HEK293 (cell line): ENCODE measurements around the gene SNHG17.
A peak's percentile ranks its signal among the peaks of the same experiment; 100 is the strongest.

Source experiments
- CTCF ChIA-PET: fragments of 350-600 bp; formaldehyde crosslinking; extraction: SDS; loops from one replicate; lab custom pipeline; 2021; ENCODE audit warnings: antibody characterized with exemption; lab: Yijun Ruan, JAX
- POLR2A ChIA-PET: fragments of 300-600 bp; formaldehyde crosslinking; extraction: SDS; loops from one replicate; lab custom pipeline; 2020; ENCODE audit warnings: antibody characterized with exemption, inconsistent platforms; lab: Yijun Ruan, JAX
- H3K27ac ChIP-seq: fragments of 200-500 bp; sonication (Bioruptor generic); 2 replicates; pipeline ENCODE4 v1.5.1; 2014; ENCODE audit warnings: low read depth, low read length, control low read depth, inconsistent platforms; ENCODE audit errors: extremely low read depth
- H3K36me3 ChIP-seq, 2 experiments: fragments of 200-500 bp in 1 of 2; sonication (Bioruptor generic) in 1 of 2; 1 replicate in 1 of 2; 2 replicates in 1 of 2; pipeline ENCODE4 v1.5.1; 2014 to 2017; ENCODE audit warnings: inconsistent platforms in 2 of 2, low read length in 2 of 2; ENCODE audit not compliant: control insufficient read depth in 2 of 2, insufficient read depth in 1 of 2
- H3K4me1 ChIP-seq: fragments of 200-500 bp; sonication (Bioruptor generic); 2 replicates; pipeline ENCODE4 v1.5.1; 2014; ENCODE audit warnings: mild to moderate bottlenecking, low read length, inconsistent platforms; ENCODE audit not compliant: control insufficient read depth, insufficient read depth
- H3K4me3 ChIP-seq: 2 replicates; pipeline ENCODE4 v1.5.1; 2011; ENCODE audit warnings: low read depth, mild to moderate bottlenecking, control low read depth, low read length, moderate library complexity
- H3K9me3 ChIP-seq: fragments of 200-500 bp; sonication (Bioruptor generic); 2 replicates; pipeline ENCODE4 v1.5.1; 2014; ENCODE audit warnings: low read depth, low read length, inconsistent platforms; ENCODE audit not compliant: control insufficient read depth, insufficient read depth
- KLF1 ChIP-seq: fragments of 450-650 bp; formaldehyde crosslinking; IDR thresholded peaks from 2 replicates; pipeline ENCODE4 v1.5.1; 2016; ENCODE audit warnings: missing biosample characterization, missing genetic modification characterization
- PRDM1 ChIP-seq: fragments of 450-650 bp; formaldehyde crosslinking; IDR thresholded peaks from 2 replicates; pipeline ENCODE4; 2016; ENCODE audit warnings: missing biosample characterization, missing genetic modification characterization
- SALL2 ChIP-seq: fragments of 450-650 bp; formaldehyde crosslinking; IDR thresholded peaks from 2 replicates; pipeline ENCODE4 v1.5.0; 2017; ENCODE audit warnings: missing biosample characterization, mild to moderate bottlenecking, missing genetic modification characterization, borderline replicate concordance
- SP7 ChIP-seq: fragments of 450-650 bp; formaldehyde crosslinking; IDR thresholded peaks from 2 replicates; pipeline ENCODE4 v1.5.1; 2016; ENCODE audit warnings: missing biosample characterization, missing genetic modification characterization
- ZBTB17 ChIP-seq: fragments of 450-650 bp; formaldehyde crosslinking; IDR thresholded peaks from 2 replicates; pipeline ENCODE4 v1.5.1; 2016; ENCODE audit warnings: missing biosample characterization, missing genetic modification characterization
- ZNF211 ChIP-seq: fragments of 450-650 bp; formaldehyde crosslinking; IDR thresholded peaks from 2 replicates; pipeline ENCODE4 v1.5.1; 2016; ENCODE audit warnings: low read depth, missing biosample characterization, missing genetic modification characterization
- ZNF248 ChIP-seq: fragments of 450-650 bp; formaldehyde crosslinking; IDR thresholded peaks from 2 replicates; pipeline ENCODE4 v1.5.1; 2017; ENCODE audit warnings: missing biosample characterization, missing genetic modification characterization
- ZNF571 ChIP-seq: fragments of 450-650 bp; formaldehyde crosslinking; IDR thresholded peaks from 2 replicates; pipeline ENCODE4 v1.5.0; 2017; ENCODE audit warnings: missing biosample characterization, missing genetic modification characterization
- ZNF624 ChIP-seq: fragments of 450-650 bp; formaldehyde crosslinking; IDR thresholded peaks from 2 replicates; pipeline ENCODE4 v1.5.1; 2017; ENCODE audit warnings: missing biosample characterization, missing genetic modification characterization
- ZNF777 ChIP-seq: fragments of 450-650 bp; formaldehyde crosslinking; IDR thresholded peaks from 2 replicates; pipeline ENCODE4 v1.5.1; 2017; ENCODE audit warnings: missing biosample characterization, missing genetic modification characterization, borderline replicate concordance
- ZXDB ChIP-seq: fragments of 450-650 bp; formaldehyde crosslinking; IDR thresholded peaks from 2 replicates; pipeline ENCODE4 v1.5.1; 2016; ENCODE audit warnings: missing biosample characterization, missing genetic modification characterization
- TF ChIP-seq, protein P1 (sequence below): fragments of 450-650 bp; formaldehyde crosslinking; IDR thresholded peaks from 2 replicates; pipeline ENCODE4 v1.5.1; 2016; ENCODE audit warnings: missing biosample characterization, missing genetic modification characterization
- TF ChIP-seq, protein P2 (sequence below): fragments of 450-650 bp; formaldehyde crosslinking; conservative IDR thresholded peaks from 2 replicates; pipeline ENCODE4 v1.5.1; 2016; ENCODE audit warnings: low read depth, missing biosample characterization, missing genetic modification characterization
- TF ChIP-seq, protein P3 (sequence below): fragments of 450-650 bp; formaldehyde crosslinking; IDR thresholded peaks from 2 replicates; pipeline ENCODE4 v1.5.1; 2017; ENCODE audit warnings: missing biosample characterization, mild to moderate bottlenecking, missing genetic modification characterization, moderate library complexity

SNHG17 gene

DNA sequence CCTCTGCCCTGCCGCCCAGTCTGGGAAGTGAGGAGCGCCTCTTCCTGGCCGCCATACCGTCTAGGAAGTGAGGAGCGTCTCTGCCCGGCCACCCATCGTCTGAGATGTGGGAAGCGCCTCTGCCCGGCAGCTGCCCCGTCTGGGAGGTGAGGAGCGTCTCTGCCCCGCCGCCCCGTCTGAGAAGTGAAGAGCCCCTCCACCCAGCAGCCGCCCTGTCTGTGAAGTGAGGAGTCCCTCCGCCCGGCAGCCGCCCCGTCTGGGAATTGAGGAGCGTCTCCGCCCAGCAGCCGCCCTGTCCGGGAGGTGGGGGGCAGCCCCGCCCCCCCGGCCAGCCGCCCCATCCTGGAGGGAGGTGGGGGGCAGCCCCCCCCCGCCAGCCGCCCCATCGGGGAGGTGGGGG, 27.8 kb downstream of the SNHG17 start:
- Histone ChIP-seq H3K9me3 (no peaks in the 10 kb centered on the region), H3K4me3 (no peak overlapping the region), H3K4me1 (no peaks in the 10 kb centered on the region), H3K36me3 (peaks cover 0 to 4% of the 10 kb centered on the region in 2 experiments; a peak in 2 of 3 replicates), H3K27ac (no peak overlapping the region)
- ChIA-PET POLR2A (no interaction called here), CTCF (interaction anchor here (0.7 to 5.2 kb wide), 6 partner anchors 24 to 638 kb away, joined by 3 to 37 read pairs (median 4); no protein-coding TSS in a partner anchor)
- TF ChIP-seq ZNF777 (no peak), KLF1 (tag by site-specific recombination) (peak; percentile 49)

GRCh38 chr20:38406476-38406875, 28.7 kb downstream of the SNHG17 start:
- H3K4me3 ChIP-seq = no peak overlapping the region
- H3K9me3 ChIP-seq = no peaks in the 10 kb centered on the region
- TF ChIP-seq ZNF571 (tag by site-specific recombination) (no peak), SALL2 (tag by site-specific recombination) (no peak), ZNF211 (no peak), ZNF248 (tag by site-specific recombination) (no peak), SP7 (tag by site-specific recombination) (no peak), ZNF624 (tag by site-specific recombination) (no peak), ZXDB (tag by site-specific recombination) (no peak)
- TF ChIP-seq, protein P1, sequence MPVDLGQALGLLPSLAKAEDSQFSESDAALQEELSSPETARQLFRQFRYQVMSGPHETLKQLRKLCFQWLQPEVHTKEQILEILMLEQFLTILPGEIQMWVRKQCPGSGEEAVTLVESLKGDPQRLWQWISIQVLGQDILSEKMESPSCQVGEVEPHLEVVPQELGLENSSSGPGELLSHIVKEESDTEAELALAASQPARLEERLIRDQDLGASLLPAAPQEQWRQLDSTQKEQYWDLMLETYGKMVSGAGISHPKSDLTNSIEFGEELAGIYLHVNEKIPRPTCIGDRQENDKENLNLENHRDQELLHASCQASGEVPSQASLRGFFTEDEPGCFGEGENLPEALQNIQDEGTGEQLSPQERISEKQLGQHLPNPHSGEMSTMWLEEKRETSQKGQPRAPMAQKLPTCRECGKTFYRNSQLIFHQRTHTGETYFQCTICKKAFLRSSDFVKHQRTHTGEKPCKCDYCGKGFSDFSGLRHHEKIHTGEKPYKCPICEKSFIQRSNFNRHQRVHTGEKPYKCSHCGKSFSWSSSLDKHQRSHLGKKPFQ (tag by site-specific recombination) = no peak
- TF ChIP-seq, protein P2, sequence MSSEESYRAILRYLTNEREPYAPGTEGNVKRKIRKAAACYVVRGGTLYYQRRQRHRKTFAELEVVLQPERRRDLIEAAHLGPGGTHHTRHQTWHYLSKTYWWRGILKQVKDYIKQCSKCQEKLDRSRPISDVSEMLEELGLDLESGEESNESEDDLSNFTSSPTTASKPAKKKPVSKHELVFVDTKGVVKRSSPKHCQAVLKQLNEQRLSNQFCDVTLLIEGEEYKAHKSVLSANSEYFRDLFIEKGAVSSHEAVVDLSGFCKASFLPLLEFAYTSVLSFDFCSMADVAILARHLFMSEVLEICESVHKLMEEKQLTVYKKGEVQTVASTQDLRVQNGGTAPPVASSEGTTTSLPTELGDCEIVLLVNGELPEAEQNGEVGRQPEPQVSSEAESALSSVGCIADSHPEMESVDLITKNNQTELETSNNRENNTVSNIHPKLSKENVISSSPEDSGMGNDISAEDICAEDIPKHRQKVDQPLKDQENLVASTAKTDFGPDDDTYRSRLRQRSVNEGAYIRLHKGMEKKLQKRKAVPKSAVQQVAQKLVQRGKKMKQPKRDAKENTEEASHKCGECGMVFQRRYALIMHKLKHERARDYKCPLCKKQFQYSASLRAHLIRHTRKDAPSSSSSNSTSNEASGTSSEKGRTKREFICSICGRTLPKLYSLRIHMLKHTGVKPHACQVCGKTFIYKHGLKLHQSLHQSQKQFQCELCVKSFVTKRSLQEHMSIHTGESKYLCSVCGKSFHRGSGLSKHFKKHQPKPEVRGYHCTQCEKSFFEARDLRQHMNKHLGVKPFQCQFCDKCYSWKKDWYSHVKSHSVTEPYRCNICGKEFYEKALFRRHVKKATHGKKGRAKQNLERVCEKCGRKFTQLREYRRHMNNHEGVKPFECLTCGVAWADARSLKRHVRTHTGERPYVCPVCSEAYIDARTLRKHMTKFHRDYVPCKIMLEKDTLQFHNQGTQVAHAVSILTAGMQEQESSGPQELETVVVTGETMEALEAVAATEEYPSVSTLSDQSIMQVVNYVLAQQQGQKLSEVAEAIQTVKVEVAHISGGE (tag by site-specific recombination) = no peak
- TF ChIP-seq, protein P3, sequence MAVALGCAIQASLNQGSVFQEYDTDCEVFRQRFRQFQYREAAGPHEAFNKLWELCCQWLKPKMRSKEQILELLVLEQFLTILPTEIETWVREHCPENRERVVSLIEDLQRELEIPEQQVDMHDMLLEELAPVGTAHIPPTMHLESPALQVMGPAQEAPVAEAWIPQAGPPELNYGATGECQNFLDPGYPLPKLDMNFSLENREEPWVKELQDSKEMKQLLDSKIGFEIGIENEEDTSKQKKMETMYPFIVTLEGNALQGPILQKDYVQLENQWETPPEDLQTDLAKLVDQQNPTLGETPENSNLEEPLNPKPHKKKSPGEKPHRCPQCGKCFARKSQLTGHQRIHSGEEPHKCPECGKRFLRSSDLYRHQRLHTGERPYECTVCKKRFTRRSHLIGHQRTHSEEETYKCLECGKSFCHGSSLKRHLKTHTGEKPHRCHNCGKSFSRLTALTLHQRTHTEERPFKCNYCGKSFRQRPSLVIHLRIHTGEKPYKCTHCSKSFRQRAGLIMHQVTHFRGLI (tag by site-specific recombination) = no peak
- no peaks in the 10 kb centered on the region; a peak in 1 of 3 replicates for H3K36me3 ChIP-seq
- ChIA-PET CTCF (interaction anchor here (0.7 to 5.2 kb wide), 3 partner anchors 12 to 136 kb away, joined by 3 to 37 read pairs (median 4); no protein-coding TSS in a partner anchor), POLR2A (no interaction called here)
- no peak overlapping the region for H3K27ac ChIP-seq
- H3K4me1 ChIP-seq = no peaks in the 10 kb centered on the region

GRCh38 chr20:38405132-38405531, 30.0 kb downstream of the SNHG17 start:
- H3K4me1 ChIP-seq = no peaks in the 10 kb centered on the region
- no peak overlapping the region for H3K4me3 ChIP-seq
- H3K36me3 ChIP-seq = no peaks in the 10 kb centered on the region; a peak in 1 of 3 replicates
- TF ChIP-seq ZBTB17 (peak; percentile 69), PRDM1 (no peak)
- ChIA-PET POLR2A (interaction anchor here (1.1 kb wide), 1 partner anchor 13 kb away, joined by 3 read pairs; no protein-coding TSS in a partner anchor), CTCF (interaction anchor here (0.6 to 5.2 kb wide), 2 partner anchors 67 to 141 kb away, joined by 3 to 37 read pairs; no protein-coding TSS in a partner anchor)
- H3K9me3 ChIP-seq = no peaks in the 10 kb centered on the region
- no peak overlapping the region for H3K27ac ChIP-seq
